ENCODE data around the gene ARL15. TPM values are rescaled to one million over a fixed set of nuclear protein-coding genes. Genes with fewer than 3 reads are reported as not detected.
"Not testable (repeated sequence)": the region's sequence is repeated elsewhere in the genome, so short reads cannot be mapped to it uniquely, and the experiment has no call there.

The ARL15 gene
- polyA plus RNA-seq, 1 donor = 24.6 TPM

GRCh38 chr5:53884844-53885243 is 425.5 kb downstream of the ARL15 start:
- DNase-seq = no peak

- no peak for DNase-seq
Measured at GRCh38 chr5:53884417-53884816, 426.0 kb downstream of the ARL15 start.

GRCh38 chr5:53882676-53883031 is 427.7 kb downstream of the ARL15 start:
- no peak for DNase-seq

GRCh38 chr5:53882006-53882675 is 428.2 kb downstream of the ARL15 start:
- no peak for DNase-seq

- no peak for DNase-seq
Measured at GRCh38 chr5:53879708-53880323, 430.6 kb downstream of the ARL15 start.

- no peak for DNase-seq
Measured at GRCh38 chr5:53878015-53878414, 432.4 kb downstream of the ARL15 start.

- no peak for DNase-seq
Measured at GRCh38 chr5:53877243-53877642, 433.1 kb downstream of the ARL15 start.

- DNase-seq = no peak
Measured at GRCh38 chr5:53874409-53874808, 436.0 kb downstream of the ARL15 start.

- no peak for DNase-seq
Measured at GRCh38 chr5:53873235-53873634, 437.1 kb downstream of the ARL15 start.

GRCh38 chr5:53871775-53872174 is 438.6 kb downstream of the ARL15 start:
- no peak for DNase-seq

- DNase-seq = no peak
Measured at GRCh38 chr5:53871050-53871449, 439.3 kb downstream of the ARL15 start.

GRCh38 chr5:53858700-53859456 is 451.5 kb downstream of the ARL15 start:
- DNase-seq = no peak

- no peak for DNase-seq
Measured at GRCh38 chr5:53856506-53856905, 453.9 kb downstream of the ARL15 start.

GRCh38 chr5:53836851-53837430 is 473.4 kb downstream of the ARL15 start:
- DNase-seq = not testable (repeated sequence)

GRCh38 chr5:53834500-53834899 is 475.9 kb downstream of the ARL15 start:
- no peak for DNase-seq

Other genes starting within 250 kb of the ARL15 start
- 123 TPM for gene HSPB3, start 145.1 kb upstream of the ARL15 start, polyA plus RNA-seq (ENCODE audit: insufficient read length)
- 30.5 TPM for gene SNX18, start 207.2 kb upstream of the ARL15 start, polyA plus RNA-seq (ENCODE audit: insufficient read length)